ENCODE results near the gene USP33.
"Not testable (repeated sequence)": the region's sequence is repeated elsewhere in the genome, so short reads cannot be mapped to it uniquely, and the experiment has no call there.

The USP33 gene

DNA sequence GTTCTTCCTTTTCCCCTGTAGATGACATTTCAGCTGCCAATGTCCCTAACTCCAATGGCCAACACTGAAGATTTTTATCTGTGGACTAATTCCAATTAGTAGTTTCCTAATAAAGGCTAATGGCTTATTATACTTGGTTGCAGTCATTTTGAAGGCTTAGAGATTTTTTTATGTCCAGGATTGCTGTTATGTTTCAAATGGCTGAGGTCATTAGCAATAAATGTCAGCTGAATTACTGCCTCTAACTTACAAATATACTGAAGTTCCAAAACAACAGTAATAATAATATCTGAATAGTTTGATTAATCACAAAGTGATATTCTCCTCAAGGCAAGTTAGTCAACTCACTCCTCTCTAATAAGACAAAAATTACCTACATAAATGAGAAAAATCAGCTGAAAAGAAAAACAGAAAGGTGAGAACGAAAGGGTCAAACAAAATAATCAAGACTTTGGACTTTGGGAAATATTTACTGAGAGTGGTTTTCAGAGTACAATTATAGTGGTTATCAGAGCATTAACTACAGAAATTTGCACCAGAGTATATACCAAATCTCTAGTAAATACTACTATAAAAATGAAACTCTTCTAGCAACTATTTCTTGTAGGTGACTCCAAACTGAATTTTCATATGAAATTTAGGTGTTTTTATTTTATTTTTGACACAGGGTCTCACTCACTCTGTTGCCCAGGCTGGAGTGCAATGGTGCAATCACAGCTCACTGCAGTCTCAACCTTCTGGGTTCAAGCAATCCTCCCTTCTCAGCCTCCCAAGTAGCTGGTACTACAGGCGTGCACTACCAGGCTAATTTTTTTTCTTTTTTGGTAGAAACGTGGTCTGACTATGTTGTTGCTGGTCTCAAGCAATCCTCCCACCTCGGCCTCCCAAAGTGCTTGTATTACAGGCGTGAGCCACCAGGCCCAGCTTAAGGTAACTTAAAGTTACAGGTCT is 80.7 kb downstream of the USP33 start:
- ATAC-seq (replicated peaks; ENCODE audit: extremely low read depth, poor library complexity, severe bottlenecking), result no peak
- Mint-ChIP-seq H3K4me1 (peaks cover 43% of the 10 kb centered on the region), H3K27me3 (no peaks in the 10 kb centered on the region), H3K36me3 (ENCODE audit: insufficient read depth) (peaks cover 35% of the 10 kb centered on the region), H3K4me3 (no peak overlapping the region), H3K27ac (ENCODE audit: low read depth) (no peak overlapping the region), H3K9me3 (no peaks in the 10 kb centered on the region)
- DNase-seq (ENCODE audit: low spot score in 2 of 2), result no peak

DNA sequence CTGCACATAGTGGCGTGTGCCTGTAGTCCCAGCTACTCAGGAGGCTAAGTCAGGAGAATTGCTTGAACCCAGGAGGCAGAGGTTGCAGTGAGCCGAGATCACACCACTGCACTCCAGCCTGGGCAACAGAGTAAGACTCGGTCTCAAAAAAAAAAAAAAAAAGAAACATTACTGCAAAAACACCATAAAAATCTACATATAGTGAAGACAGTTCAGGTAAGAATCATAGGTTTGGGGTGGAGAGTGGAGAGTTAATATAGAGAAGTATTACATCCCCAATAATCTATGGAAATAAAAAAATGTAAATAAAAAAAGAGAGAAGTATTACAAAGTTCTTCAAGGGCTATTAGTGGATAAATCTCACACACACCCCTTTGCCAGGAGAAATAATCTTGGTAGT is 84.8 kb downstream of the USP33 start:
- Mint-ChIP-seq H3K4me1 (peaks cover 40% of the 10 kb centered on the region), H3K27ac (ENCODE audit: low read depth) (peak overlapping the region; percentile 44)
- H3K4me3 Mint-ChIP-seq; H3K36me3 Mint-ChIP-seq (ENCODE audit: insufficient read depth); DNase-seq (ENCODE audit: low spot score in 2 of 2); H3K9me3 Mint-ChIP-seq; ATAC-seq (replicated peaks; ENCODE audit: extremely low read depth, poor library complexity, severe bottlenecking); H3K27me3 Mint-ChIP-seq: not testable (repeated sequence)

DNA sequence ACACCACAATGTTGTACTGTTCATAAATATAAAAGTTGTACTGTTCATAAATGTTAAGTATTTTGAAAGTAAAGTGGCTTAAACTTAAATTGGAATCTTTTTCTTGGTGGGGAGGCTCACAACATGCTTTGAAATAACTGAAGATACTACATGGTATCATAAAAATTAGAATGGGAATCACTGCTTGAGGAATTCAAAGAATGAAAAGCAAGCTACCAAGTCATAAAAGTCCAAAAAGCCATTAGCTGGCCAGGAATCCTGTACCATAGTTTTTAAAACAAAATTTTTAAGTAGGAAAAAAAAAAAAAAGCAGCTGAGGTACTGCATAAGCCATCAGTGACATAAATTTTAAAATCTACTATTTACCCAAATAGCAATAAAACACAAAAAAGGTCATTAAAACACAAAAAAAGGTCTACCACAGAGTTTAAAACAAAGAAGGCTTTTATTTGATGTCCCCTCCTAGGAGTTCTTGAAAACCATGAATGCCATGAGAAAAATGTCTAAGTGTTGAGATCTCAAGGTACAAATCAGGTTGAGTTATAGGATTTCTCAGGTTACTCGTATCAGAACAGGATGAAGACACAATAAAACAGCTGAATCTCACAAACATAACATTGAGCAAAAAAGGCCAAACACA is 85.8 kb downstream of the USP33 start:
- no peak for DNase-seq (ENCODE audit: low spot score in 2 of 2)
- Mint-ChIP-seq H3K4me1 (peaks cover 43% of the 10 kb centered on the region), H3K4me3 (no peak overlapping the region), H3K9me3 (no peaks in the 10 kb centered on the region), H3K27ac (ENCODE audit: low read depth) (peak overlapping the region; percentile 44), H3K27me3 (no peaks in the 10 kb centered on the region), H3K36me3 (ENCODE audit: insufficient read depth) (peaks cover 10% of the 10 kb centered on the region)
- ATAC-seq (replicated peaks; ENCODE audit: extremely low read depth, poor library complexity, severe bottlenecking), result no peak

DNA sequence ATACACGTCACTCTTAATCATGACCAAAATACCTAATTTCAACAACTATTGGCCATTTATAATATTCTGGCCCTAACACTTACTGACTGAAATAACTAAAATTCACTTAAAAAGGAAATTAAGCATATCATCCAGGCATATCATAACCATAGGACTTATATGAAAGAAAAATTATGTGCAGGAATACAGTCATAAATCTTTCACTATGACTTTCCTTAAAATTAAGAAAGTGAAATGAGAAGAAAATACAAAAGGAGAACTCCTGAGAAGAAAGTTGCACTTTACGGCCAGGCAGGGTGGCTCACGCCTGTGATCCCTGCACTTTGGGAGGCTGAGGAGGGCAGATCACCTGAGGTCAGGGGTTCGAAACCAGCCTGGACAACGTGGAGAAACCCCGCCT is 86.6 kb downstream of the USP33 start:
- DNase-seq (ENCODE audit: low spot score in 2 of 2) (no peak), ATAC-seq (replicated peaks; ENCODE audit: extremely low read depth, poor library complexity, severe bottlenecking) (no peak)
- no peak overlapping the region for H3K4me3 Mint-ChIP-seq
- H3K4me1 Mint-ChIP-seq, result peaks cover 37% of the 10 kb centered on the region
- H3K36me3 Mint-ChIP-seq (ENCODE audit: insufficient read depth), result peaks cover 10% of the 10 kb centered on the region
- H3K27ac Mint-ChIP-seq (ENCODE audit: low read depth), result no peak overlapping the region
- no peaks in the 10 kb centered on the region for H3K27me3 Mint-ChIP-seq
- no peaks in the 10 kb centered on the region for H3K9me3 Mint-ChIP-seq

DNA sequence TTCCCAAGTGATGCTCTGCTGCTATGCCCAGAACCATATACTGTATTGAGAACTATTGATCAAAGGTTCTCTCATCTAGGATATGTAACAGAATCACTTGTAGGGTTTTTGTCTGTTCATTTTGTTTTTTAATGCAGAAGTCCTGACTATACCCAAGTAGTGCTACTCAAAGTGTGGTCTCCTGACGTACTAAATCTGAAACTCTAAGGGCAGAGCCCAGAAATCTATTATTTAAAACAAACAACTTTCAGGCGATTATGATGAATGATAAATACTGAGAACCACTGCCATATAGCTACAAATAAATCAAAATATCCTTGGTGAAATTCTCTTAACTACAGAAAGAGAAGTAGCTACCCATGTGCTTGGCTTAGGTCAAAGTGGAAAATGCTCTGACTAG is 87.3 kb downstream of the USP33 start:
- H3K4me1 Mint-ChIP-seq, result peaks cover 40% of the 10 kb centered on the region
- peak overlapping the region; percentile 26 for H3K4me3 Mint-ChIP-seq
- H3K27ac Mint-ChIP-seq (ENCODE audit: low read depth), result no peak overlapping the region

DNA sequence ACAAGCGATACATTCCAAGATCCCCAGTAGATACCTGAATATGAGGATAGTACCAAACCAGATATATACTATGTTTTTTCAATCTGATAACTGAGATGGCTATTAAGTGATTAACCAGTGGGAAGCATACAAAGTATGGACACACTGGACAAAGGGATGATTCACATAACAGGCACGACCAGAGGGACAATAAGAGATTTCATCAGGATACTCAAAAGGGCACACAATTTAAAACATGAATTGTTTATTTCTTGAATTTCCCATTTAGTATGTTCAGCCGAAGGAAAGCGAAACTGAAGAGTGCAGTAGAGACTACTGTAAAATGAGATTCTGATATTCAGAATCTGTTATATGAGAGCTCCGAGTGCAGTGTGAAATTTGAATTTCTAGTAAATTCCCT is 87.8 kb downstream of the USP33 start:
- peaks cover 10% of the 10 kb centered on the region for H3K36me3 Mint-ChIP-seq (ENCODE audit: insufficient read depth)
- H3K4me1 Mint-ChIP-seq, result peaks cover 43% of the 10 kb centered on the region
- H3K9me3 Mint-ChIP-seq, result no peaks in the 10 kb centered on the region
- peak overlapping the region; percentile 26 for H3K4me3 Mint-ChIP-seq
- ATAC-seq (replicated peaks; ENCODE audit: extremely low read depth, poor library complexity, severe bottlenecking) (no peak), DNase-seq (ENCODE audit: low spot score in 2 of 2) (no peak)
- H3K27me3 Mint-ChIP-seq, result no peaks in the 10 kb centered on the region
- peak overlapping the region; percentile 47 for H3K27ac Mint-ChIP-seq (ENCODE audit: low read depth)

More for the DNA sequence above, 87.3 kb downstream of the USP33 start:
- ATAC-seq (replicated peaks; ENCODE audit: extremely low read depth, poor library complexity, severe bottlenecking) (no peak), DNase-seq (ENCODE audit: low spot score in 2 of 2) (no peak)
- Mint-ChIP-seq H3K27me3 (no peaks in the 10 kb centered on the region), H3K36me3 (ENCODE audit: insufficient read depth) (peaks cover 10% of the 10 kb centered on the region), H3K9me3 (no peaks in the 10 kb centered on the region)

DNA sequence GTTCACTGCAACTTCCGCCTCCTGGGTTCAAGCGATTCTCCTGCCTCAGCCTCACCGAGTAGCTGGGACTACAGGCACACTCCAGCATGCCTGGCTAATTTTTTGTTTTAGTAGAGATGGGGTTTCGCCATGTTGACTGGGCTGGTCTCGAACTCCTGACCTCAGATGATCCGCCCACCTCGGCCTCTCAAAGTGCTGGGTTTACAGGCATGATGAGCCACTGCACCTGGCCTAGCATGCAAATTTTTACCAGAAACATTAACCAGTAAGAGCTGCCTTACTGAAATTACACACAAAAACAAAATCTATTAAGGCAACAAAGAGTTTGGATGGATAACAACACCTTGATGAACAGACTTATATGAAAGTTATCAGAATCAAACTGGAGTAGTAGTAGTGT is 89.3 kb downstream of the USP33 start:
- Mint-ChIP-seq H3K4me1 (peaks cover 45% of the 10 kb centered on the region), H3K4me3 (no peak overlapping the region), H3K36me3 (ENCODE audit: insufficient read depth) (peaks cover 7% of the 10 kb centered on the region), H3K9me3 (no peaks in the 10 kb centered on the region), H3K27me3 (no peaks in the 10 kb centered on the region), H3K27ac (ENCODE audit: low read depth) (no peak overlapping the region)
- ATAC-seq (replicated peaks; ENCODE audit: extremely low read depth, poor library complexity, severe bottlenecking) (no peak), DNase-seq (ENCODE audit: low spot score in 2 of 2) (no peak)

DNA sequence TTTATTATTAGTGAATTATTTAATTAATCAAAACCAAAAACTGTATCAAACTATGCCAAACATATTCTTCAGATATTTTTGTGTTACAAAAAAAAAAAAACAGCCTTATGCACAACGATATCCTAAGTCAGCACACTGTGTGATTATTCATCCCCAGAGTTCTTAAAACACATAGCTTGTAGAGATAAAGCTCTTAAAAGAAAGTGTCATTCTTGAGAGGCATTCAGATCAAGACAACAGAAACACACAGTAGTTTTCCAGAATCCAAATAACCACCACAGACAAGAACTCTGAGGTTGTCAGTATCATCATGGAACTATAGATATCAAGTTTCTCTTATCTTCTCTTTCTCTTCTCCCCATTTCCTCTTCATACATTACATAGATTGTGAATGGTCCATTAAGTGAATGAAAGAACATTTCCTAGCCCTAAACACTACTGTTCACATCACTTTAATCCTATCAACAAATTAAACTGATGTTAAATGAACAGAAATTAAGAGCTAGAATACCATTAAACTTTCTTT is 90.7 kb downstream of the USP33 start:
- peaks cover 3% of the 10 kb centered on the region for H3K36me3 Mint-ChIP-seq (ENCODE audit: insufficient read depth)
- DNase-seq (ENCODE audit: low spot score in 2 of 2), result no peak
- ATAC-seq (replicated peaks; ENCODE audit: extremely low read depth, poor library complexity, severe bottlenecking), result no peak
- H3K4me1 Mint-ChIP-seq, result peaks cover 55% of the 10 kb centered on the region
- no peaks in the 10 kb centered on the region for H3K9me3 Mint-ChIP-seq
- no peak overlapping the region for H3K27ac Mint-ChIP-seq (ENCODE audit: low read depth)
- no peaks in the 10 kb centered on the region for H3K27me3 Mint-ChIP-seq
- no peak overlapping the region for H3K4me3 Mint-ChIP-seq

DNA sequence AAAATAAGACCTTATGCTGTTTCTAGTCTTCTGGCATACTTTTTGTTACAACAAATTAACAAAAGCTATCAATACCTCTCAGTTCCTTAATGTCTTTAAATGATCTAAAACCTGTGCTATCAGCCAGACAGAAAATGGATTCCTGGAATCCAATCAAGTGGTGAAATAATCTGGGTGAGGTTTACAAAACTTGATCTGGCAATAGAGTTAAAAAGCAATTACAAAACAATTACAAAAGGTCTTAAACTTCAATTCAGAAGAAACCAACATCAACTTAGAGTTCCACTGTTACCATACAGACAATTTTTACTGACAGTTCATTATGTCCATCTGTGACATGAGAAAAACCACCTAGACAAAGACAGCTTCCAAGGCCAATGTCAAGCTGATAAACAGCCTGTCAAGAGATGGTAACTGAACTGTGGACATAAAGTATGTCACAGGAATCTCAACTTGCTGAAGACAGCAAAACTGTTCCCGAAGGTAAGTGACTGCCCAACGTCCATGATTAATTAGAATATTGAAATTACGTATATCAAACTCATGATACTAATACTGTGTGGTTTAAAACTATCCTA is 94.6 kb downstream of the USP33 start:
- no peak overlapping the region for H3K27ac Mint-ChIP-seq (ENCODE audit: low read depth)
- no peaks in the 10 kb centered on the region for H3K27me3 Mint-ChIP-seq
- H3K9me3 Mint-ChIP-seq, result no peaks in the 10 kb centered on the region
- ATAC-seq (replicated peaks; ENCODE audit: extremely low read depth, poor library complexity, severe bottlenecking), result no peak
- no peak for DNase-seq (ENCODE audit: low spot score in 2 of 2)
- peaks cover 57% of the 10 kb centered on the region for H3K4me1 Mint-ChIP-seq
- peaks cover 10% of the 10 kb centered on the region for H3K36me3 Mint-ChIP-seq (ENCODE audit: insufficient read depth)
- H3K4me3 Mint-ChIP-seq, result no peak overlapping the region

DNA sequence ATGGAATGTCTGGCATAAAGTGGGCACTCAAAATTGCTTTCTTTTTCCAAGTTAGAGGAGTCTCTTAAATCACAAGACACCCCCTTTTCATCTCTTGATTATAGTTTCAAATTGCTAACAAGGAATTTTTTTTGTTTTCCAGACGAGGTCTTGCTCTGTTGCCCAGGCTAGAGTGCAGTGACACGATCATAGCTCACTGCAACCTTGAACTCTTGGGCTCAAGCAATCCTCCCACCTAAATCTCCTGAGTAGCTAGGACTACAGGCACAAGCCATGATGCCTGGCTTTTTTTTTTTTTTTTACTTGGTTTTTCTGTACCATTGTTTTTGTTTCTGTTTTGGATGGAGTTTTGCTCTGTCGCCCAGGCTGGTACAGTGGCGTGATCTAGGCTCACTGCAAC is 98.0 kb downstream of the USP33 start:
- no peak overlapping the region for H3K27ac Mint-ChIP-seq (ENCODE audit: low read depth)
- no peaks in the 10 kb centered on the region for H3K27me3 Mint-ChIP-seq
- DNase-seq (ENCODE audit: low spot score in 2 of 2) (no peak), ATAC-seq (replicated peaks; ENCODE audit: extremely low read depth, poor library complexity, severe bottlenecking) (no peak)
- peaks cover 9% of the 10 kb centered on the region for H3K36me3 Mint-ChIP-seq (ENCODE audit: insufficient read depth)
- H3K4me1 Mint-ChIP-seq, result peaks cover 53% of the 10 kb centered on the region
- H3K4me3 Mint-ChIP-seq, result no peak overlapping the region
- no peaks in the 10 kb centered on the region for H3K9me3 Mint-ChIP-seq

DNA sequence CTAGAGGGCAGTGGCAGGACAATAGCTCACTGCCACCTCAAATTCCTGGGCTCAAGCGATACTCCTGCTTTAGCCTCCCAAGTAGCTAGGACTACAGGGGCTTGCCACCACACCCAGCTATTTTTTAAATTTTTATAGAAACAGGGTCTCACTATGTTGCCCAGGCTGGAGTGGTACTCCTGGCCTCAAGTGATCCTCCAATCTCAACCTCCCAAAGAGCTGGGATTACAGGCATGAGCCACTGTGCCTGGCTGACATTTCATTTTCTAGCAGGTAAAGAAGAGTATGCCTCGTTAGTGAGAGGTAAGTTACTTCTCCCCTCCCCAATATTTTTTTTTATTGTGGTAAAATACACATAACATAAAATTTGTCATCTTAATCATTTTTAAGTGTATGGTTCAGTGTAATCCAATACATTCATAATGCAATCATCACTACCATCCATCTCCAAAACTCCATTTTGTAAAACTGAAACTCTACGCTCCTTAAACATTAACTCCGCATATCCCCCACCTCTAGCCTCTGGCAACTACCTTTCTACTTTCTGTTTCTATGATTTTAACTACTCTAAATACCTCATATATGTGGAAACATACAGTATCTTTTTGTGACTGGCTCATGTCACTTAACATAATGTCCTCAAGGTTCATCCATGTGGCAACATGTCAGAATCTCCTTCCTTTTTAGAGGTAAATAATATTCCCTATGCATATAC is 99.6 kb downstream of the USP33 start:
- ATAC-seq (replicated peaks; ENCODE audit: extremely low read depth, poor library complexity, severe bottlenecking) (no peak), DNase-seq (ENCODE audit: low spot score in 2 of 2) (no peak)
- Mint-ChIP-seq H3K36me3 (ENCODE audit: insufficient read depth) (peaks cover 9% of the 10 kb centered on the region), H3K27ac (ENCODE audit: low read depth) (peak overlapping the region; percentile 63), H3K4me1 (peaks cover 58% of the 10 kb centered on the region), H3K4me3 (no peak overlapping the region), H3K27me3 (no peaks in the 10 kb centered on the region), H3K9me3 (no peaks in the 10 kb centered on the region)

DNA sequence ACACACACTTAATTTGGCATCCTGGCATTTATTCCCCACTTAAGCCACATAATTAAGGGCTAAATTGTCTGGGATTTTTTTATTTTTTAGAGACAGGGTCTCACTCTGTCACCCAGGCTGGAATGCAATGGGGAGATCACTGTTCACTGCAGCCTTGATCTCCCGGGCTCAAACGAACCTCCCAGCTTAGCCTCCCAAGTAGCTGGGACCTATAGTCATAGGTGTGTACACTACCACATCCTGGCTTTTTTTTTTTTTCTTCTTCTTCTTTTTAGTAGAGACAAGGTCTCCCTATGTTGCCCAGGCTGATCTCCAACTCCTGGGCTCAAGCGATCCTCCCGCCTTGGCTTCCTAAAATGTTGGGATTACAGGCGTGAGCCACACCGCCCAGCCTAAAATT is 101.4 kb downstream of the USP33 start:
- no peak for ATAC-seq (replicated peaks; ENCODE audit: extremely low read depth, poor library complexity, severe bottlenecking)
- peak overlapping the region; percentile 55 for H3K27ac Mint-ChIP-seq (ENCODE audit: low read depth)
- no peak overlapping the region for H3K4me3 Mint-ChIP-seq
- H3K9me3 Mint-ChIP-seq, result no peaks in the 10 kb centered on the region
- H3K36me3 Mint-ChIP-seq (ENCODE audit: insufficient read depth), result peaks cover 8% of the 10 kb centered on the region
- H3K27me3 Mint-ChIP-seq, result no peaks in the 10 kb centered on the region
- peaks cover 47% of the 10 kb centered on the region for H3K4me1 Mint-ChIP-seq
- no peak for DNase-seq (ENCODE audit: low spot score in 2 of 2)

All from central memory CD8-positive, alpha-beta T cell (primary cell).